Activated CD8-positive, alpha-beta memory T cell treated with anti-CD3 and anti-CD28 coated beads, Interleukin-2, amount 50 U/mL, for 1 hour (primary cell): ENCODE data around the gene AIF1.
"Not testable (repeated sequence)": the region's sequence is repeated elsewhere in the genome, so short reads cannot be mapped to it uniquely, and the experiment has no call there.

Experiments
- DNase-seq: peaks from one replicate; pipeline ENCODE4 v3.0.0-alpha.2; 2020; ENCODE audit errors: extremely low read depth

The AIF1 gene

GRCh38 chr6:31580807-31581433, 34.1 kb upstream of the AIF1 start:
- DNase-seq: no peak

DNA sequence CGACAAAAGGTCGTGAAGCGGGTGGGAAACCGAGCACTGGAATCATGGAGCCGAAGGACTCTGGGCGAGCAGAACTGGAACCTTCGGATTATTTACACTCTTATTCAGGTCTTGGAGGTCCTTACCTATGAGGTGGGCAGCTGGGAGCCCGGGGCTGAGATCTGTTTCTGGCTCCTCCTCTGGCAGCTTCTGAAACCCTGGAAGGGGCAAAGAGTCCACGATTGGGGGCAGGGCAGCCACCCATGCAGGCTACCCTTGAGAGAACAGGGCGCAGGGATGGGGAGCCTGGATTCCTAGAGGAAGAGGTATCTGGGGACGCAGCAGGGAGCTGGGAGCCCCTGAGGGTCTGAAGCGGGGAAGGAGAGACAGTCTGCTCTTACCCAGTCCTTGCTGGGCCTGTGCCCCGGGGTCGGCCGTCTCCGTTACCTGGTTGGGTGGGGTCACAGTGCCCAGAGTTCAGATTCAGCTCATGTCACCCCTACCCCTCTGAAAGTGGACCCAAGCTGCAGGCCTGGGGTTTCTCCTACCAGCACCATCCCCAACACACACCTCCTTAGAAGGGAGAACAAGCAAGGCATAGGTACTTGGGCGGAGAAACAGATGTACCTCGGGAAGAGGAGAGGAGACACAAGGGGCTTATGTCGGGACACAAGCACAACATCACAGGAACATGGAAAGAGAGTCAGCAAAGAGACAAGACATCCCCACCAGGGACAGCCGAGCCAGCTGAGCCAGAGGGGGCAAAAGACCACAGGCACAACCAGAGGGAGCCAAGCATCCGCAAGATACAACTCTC, 33.4 kb upstream of the AIF1 start:
- DNase-seq: no peak

GRCh38 chr6:31582230-31582643, 32.8 kb upstream of the AIF1 start, which contains the start of gene LTB:
TSS of gene LTB (minus strand) at chr6:31582424. CDS start at chr6:31582417, 7 bp downstream.
- DNase-seq: no peak

DNA sequence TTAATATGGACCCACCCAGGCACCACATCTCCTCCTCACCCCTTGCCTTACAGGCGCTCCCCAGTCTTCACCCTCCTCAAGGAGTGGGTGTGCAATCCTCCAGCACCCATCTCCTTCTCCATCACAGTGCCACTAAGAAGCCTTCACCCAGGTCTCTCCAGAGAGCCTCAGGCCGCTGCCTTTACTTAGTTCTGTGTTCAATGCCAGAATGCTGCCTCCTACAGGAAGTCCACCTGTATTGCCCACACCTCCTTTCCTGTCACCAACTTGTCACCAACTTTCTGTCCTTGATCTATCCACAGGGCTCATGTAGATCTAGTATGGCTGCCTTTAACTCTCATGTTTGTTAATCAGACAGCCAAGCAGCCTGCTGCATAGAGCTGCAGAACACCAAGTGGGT, 29.5 kb upstream of the AIF1 start:
- no peak for DNase-seq

DNA sequence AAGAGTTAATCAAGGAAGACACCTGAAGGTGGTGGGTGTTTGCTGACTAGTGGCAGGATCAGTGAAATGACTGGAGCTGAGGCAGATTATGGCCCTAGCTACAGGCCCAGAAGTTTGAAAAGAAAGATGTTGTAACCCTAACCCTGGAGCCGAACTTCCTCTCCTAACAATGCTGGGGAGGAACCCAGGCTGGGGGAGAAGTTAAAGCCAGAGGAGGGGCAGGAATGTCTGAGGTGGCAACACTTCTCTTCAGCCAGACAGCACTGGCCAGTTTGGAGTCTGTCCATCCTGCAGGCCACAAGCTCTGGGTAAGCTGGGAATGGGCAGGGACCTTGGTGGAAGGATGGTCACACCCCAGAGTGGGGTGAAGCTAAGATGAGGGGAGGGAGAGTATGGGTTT, 29.0 kb upstream of the AIF1 start, which contains the start of gene LST1:
TSS of gene LST1 (plus strand) at position 270 of the 400 bp plus-strand sequence. CDS start 1,023 bp downstream, outside the sequence.
- no peak for DNase-seq

DNA sequence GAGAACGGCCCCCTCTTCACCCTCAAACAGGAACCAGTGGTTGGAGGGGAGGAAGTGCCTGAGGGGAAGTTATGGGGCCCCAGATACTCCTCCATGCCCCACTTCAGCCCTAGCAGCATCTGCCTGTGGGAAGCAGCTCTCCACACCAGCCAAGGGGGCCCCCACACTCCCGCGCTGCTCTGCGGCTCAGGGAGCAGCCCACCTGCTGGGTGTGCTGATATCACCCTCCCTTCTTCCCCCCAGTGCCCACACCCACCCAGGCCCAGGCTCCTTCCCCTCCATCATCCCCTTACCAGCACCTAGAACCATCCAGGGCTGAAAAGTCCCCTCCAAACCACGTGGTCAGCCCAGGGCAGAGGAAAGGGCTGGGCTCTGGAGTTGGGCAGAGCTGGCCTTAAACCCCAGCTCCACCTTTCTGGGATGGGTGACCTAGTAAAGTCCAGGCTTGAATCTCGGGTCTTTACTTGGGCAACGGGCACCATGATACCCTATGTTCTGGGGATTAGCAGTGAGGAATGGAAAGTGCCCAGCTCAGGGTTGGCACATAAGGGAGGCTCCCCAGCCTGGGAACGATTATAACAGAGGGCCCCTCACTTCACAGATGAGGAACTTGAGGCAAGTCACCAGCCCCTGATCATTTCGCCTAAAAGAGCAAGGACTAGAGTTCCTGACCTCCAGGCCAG, 28.3 kb upstream of the AIF1 start:
- DNase-seq: no peak

GRCh38 chr6:31587791-31588777, 26.9 kb upstream of the AIF1 start:
- DNase-seq: no peak

- DNase-seq: no peak
Observed at GRCh38 chr6:31588871-31589650, 26.0 kb upstream of the AIF1 start.

- DNase-seq: not testable (repeated sequence)
Observed at GRCh38 chr6:31590691-31591090, 24.3 kb upstream of the AIF1 start.

- DNase-seq: no peak
Observed at GRCh38 chr6:31592396-31592771, 22.6 kb upstream of the AIF1 start.

GRCh38 chr6:31597006-31597405, 18.0 kb upstream of the AIF1 start:
- DNase-seq: no peak

- DNase-seq: no peak
Observed at GRCh38 chr6:31607317-31607716, 7.7 kb upstream of the AIF1 start.

DNA sequence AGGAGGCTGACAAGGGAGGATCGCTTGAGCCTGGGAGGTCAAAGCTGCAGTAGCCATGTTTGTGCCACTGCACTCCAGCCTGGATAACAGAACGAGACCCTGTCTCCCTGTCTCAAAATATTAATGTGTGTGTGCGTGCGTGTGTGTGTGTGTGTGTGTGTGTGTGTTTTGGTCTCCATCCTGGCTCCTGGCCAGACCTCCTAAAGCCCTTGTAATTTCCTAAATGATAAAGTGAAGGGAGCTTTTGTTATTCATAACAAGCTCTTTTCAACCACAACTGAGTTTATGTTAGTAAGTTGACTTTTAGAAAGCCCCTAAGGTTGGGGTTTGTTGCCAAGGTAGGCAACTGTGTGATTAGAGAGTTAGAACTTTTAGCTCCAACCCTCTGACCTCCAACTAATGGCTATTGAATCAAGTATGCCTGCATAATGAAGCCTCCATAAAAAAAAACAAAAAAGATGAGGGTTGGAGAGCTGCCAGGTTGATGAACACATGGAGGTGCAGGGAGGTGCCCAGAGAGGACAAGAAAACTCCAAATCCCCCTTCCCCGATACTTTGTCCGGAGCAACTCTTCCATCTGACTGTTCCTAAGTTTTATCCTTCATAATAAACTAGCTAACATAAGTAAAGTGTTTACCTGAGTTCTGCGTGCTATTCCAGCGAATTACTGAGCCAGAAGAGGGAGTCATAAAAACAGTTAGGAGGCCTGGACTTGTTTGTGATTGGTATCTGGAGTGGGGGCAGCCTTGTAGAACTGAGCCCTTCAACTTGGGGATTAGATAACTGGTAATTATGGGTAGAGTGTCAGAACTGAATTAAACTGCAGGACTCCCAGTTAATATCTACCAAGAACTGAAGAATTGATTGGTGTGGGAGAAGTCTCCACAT, 5.3 kb upstream of the AIF1 start:
- DNase-seq: no peak

DNA sequence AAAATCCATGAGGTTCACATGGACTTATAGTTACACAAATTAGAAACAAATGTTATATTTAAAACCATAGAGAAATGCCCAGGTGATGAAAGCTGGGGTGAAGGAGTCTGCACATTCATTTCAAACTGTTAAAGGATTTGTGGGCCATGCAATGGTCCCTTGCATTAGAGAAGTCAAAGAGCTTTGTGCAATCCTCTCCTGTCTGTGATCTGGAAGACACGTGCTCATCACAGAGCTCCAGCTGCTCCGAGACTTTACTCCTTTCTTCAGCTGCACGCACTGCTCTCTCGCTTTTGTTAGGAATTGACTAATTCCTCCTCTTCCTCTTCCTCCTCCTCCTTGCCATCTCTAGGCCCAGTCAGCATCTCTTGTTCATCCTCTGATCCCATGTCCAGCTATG, 4.1 kb upstream of the AIF1 start:
- DNase-seq: no peak

DNA sequence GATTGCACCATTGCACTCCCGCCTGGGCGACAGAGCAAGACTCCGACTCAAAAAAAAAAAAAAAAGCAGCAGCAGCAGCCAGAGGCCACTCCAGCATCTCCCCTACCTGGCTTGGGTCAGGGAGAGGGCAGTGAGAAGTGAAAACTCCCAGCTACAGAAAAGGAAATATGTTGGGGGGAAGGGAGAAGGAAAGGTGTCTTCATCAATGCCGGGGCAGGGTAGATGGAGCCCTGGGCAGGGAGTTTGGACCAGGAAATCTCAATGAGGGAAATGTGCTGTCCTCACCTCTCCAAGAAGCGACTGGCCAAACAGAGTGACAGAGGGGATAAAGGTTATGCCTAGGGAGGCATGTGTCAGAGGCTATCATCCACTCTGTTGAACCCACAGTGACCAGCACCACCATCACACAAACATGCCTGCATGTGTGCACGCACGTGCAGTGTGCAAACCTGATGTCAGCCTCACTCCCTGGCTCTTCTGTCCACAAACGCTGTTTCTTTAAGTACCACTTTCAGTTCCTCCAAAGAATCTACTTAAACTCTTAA, 887 bp upstream of the AIF1 start:
- DNase-seq: no peak

DNA sequence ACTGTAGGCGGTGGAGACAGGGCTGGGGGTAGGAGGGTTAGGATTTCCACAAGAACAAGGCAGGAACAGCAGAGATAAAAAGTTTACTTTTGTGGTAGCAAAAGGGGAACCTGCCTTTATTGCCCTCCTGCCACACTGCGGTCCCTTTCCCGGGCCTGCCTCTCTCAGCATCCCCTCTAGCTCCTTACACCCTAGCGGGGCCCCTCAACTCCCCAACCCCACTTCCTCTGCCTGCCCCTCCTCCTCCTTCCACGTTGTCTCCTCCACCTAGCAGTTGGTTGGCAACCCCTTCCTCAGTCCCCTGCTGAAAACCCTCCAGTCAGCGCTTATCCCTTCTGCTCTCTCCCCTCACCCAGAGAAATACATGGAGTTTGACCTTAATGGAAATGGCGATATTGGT, 714 bp downstream of the AIF1 start:
- DNase-seq: no peak

DNA sequence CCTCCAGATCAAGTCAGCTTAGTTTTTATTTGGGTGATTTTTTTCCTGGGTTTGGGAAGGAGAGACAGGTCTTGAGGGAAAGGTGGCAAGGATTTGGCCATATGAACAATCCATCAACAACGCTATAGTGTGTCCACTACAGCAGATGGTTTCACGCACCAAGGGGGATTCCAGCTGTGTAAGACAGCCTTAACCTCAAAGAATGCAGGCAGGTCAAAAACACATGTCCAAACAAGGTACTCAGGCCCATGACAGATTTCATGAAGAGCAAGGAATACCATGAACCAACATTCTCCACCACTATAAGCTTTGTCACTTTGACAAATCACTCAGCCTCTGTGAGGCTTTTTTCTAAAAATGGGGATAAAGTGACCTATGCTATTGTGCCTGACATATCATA, 2.0 kb downstream of the AIF1 start:
- no peak for DNase-seq

GRCh38 chr6:31619805-31620585, 5.0 kb downstream of the AIF1 start:
- peak; percentile 95 for DNase-seq
